ENCODE data around the gene MAGEA8. TPM values are rescaled to one million over a fixed set of nuclear protein-coding genes. Genes with fewer than 3 reads are reported as not detected.
"Not testable (repeated sequence)": the region's sequence is repeated elsewhere in the genome, so short reads cannot be mapped to it uniquely, and the experiment has no call there.

The MAGEA8 gene
- total RNA-seq, 1 donor from 2014 or later: not detected

DNA sequence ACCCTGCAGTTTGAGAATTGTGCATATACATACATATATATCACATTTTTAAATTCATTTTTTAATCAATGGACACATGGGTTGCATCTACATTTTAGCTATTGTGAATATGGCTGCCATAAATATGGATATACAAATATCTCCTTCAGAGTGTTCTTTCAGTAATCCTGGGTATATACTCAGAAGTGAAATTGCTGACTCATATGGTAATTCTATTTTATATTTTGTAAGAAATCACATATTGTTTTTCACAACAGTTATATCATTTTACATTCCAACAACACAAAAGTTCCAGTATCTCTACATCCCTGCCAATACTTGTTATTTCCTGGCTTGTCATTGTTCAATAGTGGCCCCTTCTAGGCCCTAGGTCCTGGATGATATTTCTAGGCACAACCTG lies 27.7 kb downstream of the MAGEA8 start:
- Mint-ChIP-seq H3K4me3 (ENCODE audit: unreplicated experiment) (no peak overlapping the region), H3K27ac (ENCODE audit: unreplicated experiment) (no peak overlapping the region), H3K27me3 (ENCODE audit: unreplicated experiment) (peaks cover 12% of the 10 kb centered on the region), H3K36me3 (ENCODE audit: unreplicated experiment) (no peaks in the 10 kb centered on the region), H3K4me1 (ENCODE audit: unreplicated experiment) (peaks cover 7% of the 10 kb centered on the region), H3K9me3 (ENCODE audit: unreplicated experiment) (no peaks in the 10 kb centered on the region)
- DNase-seq (ENCODE audit: extremely low spot score, unreplicated experiment): no peak
- TF ChIP-seq, protein P1, sequence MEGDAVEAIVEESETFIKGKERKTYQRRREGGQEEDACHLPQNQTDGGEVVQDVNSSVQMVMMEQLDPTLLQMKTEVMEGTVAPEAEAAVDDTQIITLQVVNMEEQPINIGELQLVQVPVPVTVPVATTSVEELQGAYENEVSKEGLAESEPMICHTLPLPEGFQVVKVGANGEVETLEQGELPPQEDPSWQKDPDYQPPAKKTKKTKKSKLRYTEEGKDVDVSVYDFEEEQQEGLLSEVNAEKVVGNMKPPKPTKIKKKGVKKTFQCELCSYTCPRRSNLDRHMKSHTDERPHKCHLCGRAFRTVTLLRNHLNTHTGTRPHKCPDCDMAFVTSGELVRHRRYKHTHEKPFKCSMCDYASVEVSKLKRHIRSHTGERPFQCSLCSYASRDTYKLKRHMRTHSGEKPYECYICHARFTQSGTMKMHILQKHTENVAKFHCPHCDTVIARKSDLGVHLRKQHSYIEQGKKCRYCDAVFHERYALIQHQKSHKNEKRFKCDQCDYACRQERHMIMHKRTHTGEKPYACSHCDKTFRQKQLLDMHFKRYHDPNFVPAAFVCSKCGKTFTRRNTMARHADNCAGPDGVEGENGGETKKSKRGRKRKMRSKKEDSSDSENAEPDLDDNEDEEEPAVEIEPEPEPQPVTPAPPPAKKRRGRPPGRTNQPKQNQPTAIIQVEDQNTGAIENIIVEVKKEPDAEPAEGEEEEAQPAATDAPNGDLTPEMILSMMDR (IDR thresholded peaks at IDR 0.05): no peak

DNA sequence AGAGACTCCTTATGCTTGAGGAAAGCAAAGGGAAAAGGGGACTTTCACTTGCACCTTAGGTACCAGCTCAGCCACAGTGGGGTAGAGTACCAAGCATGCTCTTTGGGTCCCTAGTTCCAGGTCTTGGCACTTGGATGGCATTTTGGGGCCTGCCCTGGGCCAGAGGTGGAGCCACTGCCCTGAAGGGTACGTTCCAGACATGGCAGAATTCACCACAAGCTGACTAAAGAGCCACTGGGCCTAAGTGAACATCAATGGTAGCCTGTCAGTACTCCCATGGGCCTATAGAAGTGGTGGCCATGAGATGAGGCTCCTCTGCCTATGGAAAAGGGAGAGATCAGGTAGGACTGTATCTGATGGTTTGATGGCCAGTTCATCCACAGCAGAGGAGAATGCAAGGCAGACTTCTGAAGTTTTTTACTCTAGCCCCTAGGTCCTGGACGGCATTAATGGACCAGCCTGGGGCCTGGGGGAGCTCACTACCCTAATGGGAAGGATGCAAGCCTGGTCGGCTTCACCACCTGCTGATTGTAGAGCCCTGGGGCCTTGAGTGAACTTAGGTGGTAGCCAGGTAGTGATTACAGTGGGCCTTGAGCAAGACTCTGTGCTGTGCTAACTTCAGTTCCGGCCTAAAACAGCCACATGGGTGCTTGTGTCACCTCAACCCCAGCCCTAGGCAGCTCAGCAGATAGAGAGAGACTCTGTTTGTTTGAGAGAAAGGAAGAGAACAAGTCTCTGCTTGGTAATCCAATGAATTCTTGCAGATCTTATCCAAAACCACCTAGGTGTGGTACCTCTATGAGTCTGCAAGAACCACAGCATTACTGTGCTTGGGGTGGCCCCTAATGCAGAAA lies 28.6 kb downstream of the MAGEA8 start:
- H3K4me1 Mint-ChIP-seq (ENCODE audit: unreplicated experiment): peaks cover 3% of the 10 kb centered on the region
- TF ChIP-seq, protein P1 (IDR thresholded peaks at IDR 0.05): no peak
- peaks cover 12% of the 10 kb centered on the region for H3K27me3 Mint-ChIP-seq (ENCODE audit: unreplicated experiment)
- DNase-seq (ENCODE audit: extremely low spot score, unreplicated experiment): no peak
- no peaks in the 10 kb centered on the region for H3K36me3 Mint-ChIP-seq (ENCODE audit: unreplicated experiment)
- H3K9me3 Mint-ChIP-seq (ENCODE audit: unreplicated experiment): peaks cover 5% of the 10 kb centered on the region
- no peak overlapping the region for H3K4me3 Mint-ChIP-seq (ENCODE audit: unreplicated experiment)
- no peak overlapping the region for H3K27ac Mint-ChIP-seq (ENCODE audit: unreplicated experiment)

- Mint-ChIP-seq H3K36me3 (ENCODE audit: unreplicated experiment) (no peaks in the 10 kb centered on the region), H3K27me3 (ENCODE audit: unreplicated experiment) (peaks cover 12% of the 10 kb centered on the region), H3K4me3 (ENCODE audit: unreplicated experiment) (no peak overlapping the region), H3K27ac (ENCODE audit: unreplicated experiment) (no peak overlapping the region), H3K4me1 (ENCODE audit: unreplicated experiment) (no peaks in the 10 kb centered on the region), H3K9me3 (ENCODE audit: unreplicated experiment) (peaks cover 5% of the 10 kb centered on the region)
- no peak for DNase-seq (ENCODE audit: extremely low spot score, unreplicated experiment)
- TF ChIP-seq, protein P1 (IDR thresholded peaks at IDR 0.05): no peak
Measured at GRCh38 chrX:149910178-149910695, 29.3 kb downstream of the MAGEA8 start.

GRCh38 chrX:149916745-149917392 lies 35.9 kb downstream of the MAGEA8 start:
- no peak overlapping the region for H3K4me3 Mint-ChIP-seq (ENCODE audit: unreplicated experiment)
- H3K27me3 Mint-ChIP-seq (ENCODE audit: unreplicated experiment): no peaks in the 10 kb centered on the region
- TF ChIP-seq, protein P1 (IDR thresholded peaks at IDR 0.05): no peak
- peaks cover 5% of the 10 kb centered on the region for H3K9me3 Mint-ChIP-seq (ENCODE audit: unreplicated experiment)
- no peak for DNase-seq (ENCODE audit: extremely low spot score, unreplicated experiment)
- no peaks in the 10 kb centered on the region for H3K4me1 Mint-ChIP-seq (ENCODE audit: unreplicated experiment)
- H3K27ac Mint-ChIP-seq (ENCODE audit: unreplicated experiment): no peak overlapping the region
- no peaks in the 10 kb centered on the region for H3K36me3 Mint-ChIP-seq (ENCODE audit: unreplicated experiment)

GRCh38 chrX:149923836-149924235 lies 42.9 kb downstream of the MAGEA8 start:
- not testable (repeated sequence) for H3K36me3 Mint-ChIP-seq (ENCODE audit: unreplicated experiment); DNase-seq (ENCODE audit: extremely low spot score, unreplicated experiment); H3K4me1 Mint-ChIP-seq (ENCODE audit: unreplicated experiment); H3K27me3 Mint-ChIP-seq (ENCODE audit: unreplicated experiment); H3K9me3 Mint-ChIP-seq (ENCODE audit: unreplicated experiment); H3K27ac Mint-ChIP-seq (ENCODE audit: unreplicated experiment); H3K4me3 Mint-ChIP-seq (ENCODE audit: unreplicated experiment)

- DNase-seq (ENCODE audit: extremely low spot score, unreplicated experiment); H3K9me3 Mint-ChIP-seq (ENCODE audit: unreplicated experiment); H3K4me1 Mint-ChIP-seq (ENCODE audit: unreplicated experiment); H3K27me3 Mint-ChIP-seq (ENCODE audit: unreplicated experiment); H3K27ac Mint-ChIP-seq (ENCODE audit: unreplicated experiment); H3K4me3 Mint-ChIP-seq (ENCODE audit: unreplicated experiment); H3K36me3 Mint-ChIP-seq (ENCODE audit: unreplicated experiment): not testable (repeated sequence)
Measured at GRCh38 chrX:149924434-149924833, 43.5 kb downstream of the MAGEA8 start.

GRCh38 chrX:149927245-149927963 lies 46.4 kb downstream of the MAGEA8 start:
- H3K4me3 Mint-ChIP-seq (ENCODE audit: unreplicated experiment); H3K4me1 Mint-ChIP-seq (ENCODE audit: unreplicated experiment); DNase-seq (ENCODE audit: extremely low spot score, unreplicated experiment); H3K27me3 Mint-ChIP-seq (ENCODE audit: unreplicated experiment); H3K36me3 Mint-ChIP-seq (ENCODE audit: unreplicated experiment); H3K27ac Mint-ChIP-seq (ENCODE audit: unreplicated experiment); H3K9me3 Mint-ChIP-seq (ENCODE audit: unreplicated experiment): not testable (repeated sequence)

- H3K4me1 Mint-ChIP-seq (ENCODE audit: unreplicated experiment); H3K27ac Mint-ChIP-seq (ENCODE audit: unreplicated experiment); H3K27me3 Mint-ChIP-seq (ENCODE audit: unreplicated experiment); H3K9me3 Mint-ChIP-seq (ENCODE audit: unreplicated experiment); H3K4me3 Mint-ChIP-seq (ENCODE audit: unreplicated experiment); H3K36me3 Mint-ChIP-seq (ENCODE audit: unreplicated experiment); DNase-seq (ENCODE audit: extremely low spot score, unreplicated experiment): not testable (repeated sequence)
Measured at GRCh38 chrX:149927964-149928258, 46.9 kb downstream of the MAGEA8 start.
